Measurements from ENCODE around the gene TSHR. TPM values are rescaled to one million over a fixed set of nuclear protein-coding genes. Genes with fewer than 3 reads are reported as not detected.

Gene TSHR
- total RNA-seq, 1 experiment from 2014 or later = not detected

DNA sequence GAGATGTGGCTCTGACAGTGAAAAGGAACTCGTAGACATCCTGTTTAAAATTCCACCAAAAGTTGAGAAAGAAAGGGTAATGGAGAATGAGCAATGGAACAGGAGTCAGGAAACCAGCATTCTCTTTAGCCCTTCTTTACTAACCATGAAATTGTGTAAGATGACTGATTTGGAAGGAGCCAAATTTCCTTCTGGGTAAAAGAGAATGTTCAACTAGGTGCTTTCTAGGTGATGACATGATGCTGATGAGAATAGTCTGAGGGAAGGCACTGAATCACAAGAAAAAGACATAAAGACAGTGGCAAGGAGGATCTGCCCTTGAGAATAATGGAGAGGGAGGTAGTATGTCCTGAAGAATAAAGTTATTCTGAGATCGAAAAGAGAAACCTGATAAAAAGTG is 2.2 kb downstream of the TSHR start:
- CTCF ChIA-PET = interaction anchor here (2.5 kb wide), 1 partner anchor 30 kb away, joined by 7 read pairs; no protein-coding TSS in a partner anchor
- peaks cover 0 to 4% of the 10 kb centered on the region in 2 experiments; a peak in 1 of 4 replicates for H3K4me1 ChIP-seq (ENCODE audit: control insufficient read depth in 1 of 2, insufficient read depth in 2 of 2, low read length in 2 of 2)
- H3K4me3 ChIP-seq (replicated peaks in 1 of 2; ENCODE audit: low read depth in 1 of 2, low read length in 2 of 2) = no peak overlapping the region
- no peak overlapping the region for H3K27ac ChIP-seq (ENCODE audit: low read depth, low read length)
- no peak for ATAC-seq
- no peaks in the 10 kb centered on the region for H3K9me3 ChIP-seq (ENCODE audit: control insufficient read depth in 1 of 2, insufficient read depth in 1 of 2, low read depth in 1 of 2, low read length in 2 of 2)
- H3K79me2 ChIP-seq (ENCODE audit: insufficient read depth, low read length) = no peaks in the 10 kb centered on the region
- H4K20me1 ChIP-seq (ENCODE audit: insufficient read depth) = no peaks in the 10 kb centered on the region
- no peaks in the 10 kb centered on the region for H3K36me3 ChIP-seq (ENCODE audit: control insufficient read depth in 1 of 2, insufficient read depth in 2 of 2, low read length in 2 of 2)
- BruUV-seq (replicated peaks) = no TSS peak
- H2AFZ ChIP-seq (ENCODE audit: low read depth, low read length, poor library complexity, severe bottlenecking) = no peak overlapping the region
- H3K27me3 ChIP-seq (ENCODE audit: insufficient read depth, low read length) = no peaks in the 10 kb centered on the region
- intact Hi-C loops (cut with micrococcal nuclease) = no loop called here
- POLR2A ChIA-PET = no interaction called here
- RAD21 ChIA-PET (ENCODE audit: low non-redundant PET in 1 of 2, low total read pairs in 2 of 2, uncharacterized antibody in 2 of 2, unreplicated experiment in 2 of 2) = no interaction called here
- no peaks in the 10 kb centered on the region for H3K9me2 ChIP-seq (ENCODE audit: insufficient read depth)
- TF ChIP-seq POLR2AphosphoS5 (IDR thresholded peaks at IDR 0.05; ENCODE audit: low read depth, low read length) = no peak
- no peak overlapping the region for H3K4me2 ChIP-seq (ENCODE audit: low read length)
- H3K9ac ChIP-seq (ENCODE audit: low read length) = no peak overlapping the region
- no peak for DNase-seq (ENCODE audit: low read depth, low spot score)

DNA sequence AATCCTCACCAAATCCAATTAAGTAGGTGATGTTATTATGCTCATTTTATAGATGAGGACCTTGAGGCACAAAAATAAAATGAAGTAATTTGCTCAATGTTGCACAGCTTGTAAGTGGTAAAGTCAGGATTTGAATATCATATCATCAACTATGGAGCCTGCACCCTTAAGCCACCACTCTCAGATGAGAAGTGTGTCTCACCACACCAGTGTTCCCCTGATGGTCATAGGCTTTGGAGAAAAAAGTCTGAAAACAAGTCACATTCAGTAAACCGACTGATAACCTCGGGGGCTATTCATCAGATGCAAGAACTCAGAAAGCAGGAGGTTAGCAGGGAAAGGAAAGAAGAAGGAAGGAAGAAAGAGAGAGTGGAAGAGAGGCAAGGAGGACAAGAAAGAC is 2.8 kb downstream of the TSHR start:
- H3K9me3 ChIP-seq (ENCODE audit: control insufficient read depth in 1 of 2, insufficient read depth in 1 of 2, low read depth in 1 of 2, low read length in 2 of 2) = no peaks in the 10 kb centered on the region
- H3K79me2 ChIP-seq (ENCODE audit: insufficient read depth, low read length) = no peaks in the 10 kb centered on the region
- H4K20me1 ChIP-seq (ENCODE audit: insufficient read depth) = no peaks in the 10 kb centered on the region
- ATAC-seq (no peak), DNase-seq (ENCODE audit: low read depth, low spot score) (no peak)
- H3K4me3 ChIP-seq (replicated peaks in 1 of 2; ENCODE audit: low read depth in 1 of 2, low read length in 2 of 2) = no peak overlapping the region
- no TSS peak for BruUV-seq (replicated peaks)
- no peaks in the 10 kb centered on the region for H3K36me3 ChIP-seq (ENCODE audit: control insufficient read depth in 1 of 2, insufficient read depth in 2 of 2, low read length in 2 of 2)
- no peaks in the 10 kb centered on the region for H3K9me2 ChIP-seq (ENCODE audit: insufficient read depth)
- no peak overlapping the region for H3K4me2 ChIP-seq (ENCODE audit: low read length)
- H3K27me3 ChIP-seq (ENCODE audit: insufficient read depth, low read length) = no peaks in the 10 kb centered on the region
- no peak overlapping the region for H3K27ac ChIP-seq (ENCODE audit: low read depth, low read length)
- ChIA-PET RAD21 (ENCODE audit: low non-redundant PET in 1 of 2, low total read pairs in 2 of 2, uncharacterized antibody in 2 of 2, unreplicated experiment in 2 of 2) (no interaction called here), POLR2A (no interaction called here), CTCF (interaction anchor here (2.5 kb wide), 1 partner anchor 29 kb away, joined by 7 read pairs; no protein-coding TSS in a partner anchor)
- no peak overlapping the region for H3K9ac ChIP-seq (ENCODE audit: low read length)
- H3K4me1 ChIP-seq (ENCODE audit: control insufficient read depth in 1 of 2, insufficient read depth in 2 of 2, low read length in 2 of 2) = peaks cover 0 to 4% of the 10 kb centered on the region in 2 experiments; a peak in 1 of 4 replicates
- no peak overlapping the region for H2AFZ ChIP-seq (ENCODE audit: low read depth, low read length, poor library complexity, severe bottlenecking)
- intact Hi-C loops (cut with micrococcal nuclease) = no loop called here
- TF ChIP-seq, protein P1, sequence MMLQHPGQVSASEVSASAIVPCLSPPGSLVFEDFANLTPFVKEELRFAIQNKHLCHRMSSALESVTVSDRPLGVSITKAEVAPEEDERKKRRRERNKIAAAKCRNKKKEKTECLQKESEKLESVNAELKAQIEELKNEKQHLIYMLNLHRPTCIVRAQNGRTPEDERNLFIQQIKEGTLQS (IDR thresholded peaks at IDR 0.05) = no peak
- TF ChIP-seq CBX3 (IDR thresholded peaks at IDR 0.05; ENCODE audit: low read depth) = no peak
- no peak for TF ChIP-seq JUND (IDR thresholded peaks at IDR 0.05)
- no peak for TF ChIP-seq POLR2A (IDR thresholded peaks at IDR 0.05; ENCODE audit: borderline replicate concordance, extremely low read depth, insufficient read depth, insufficient read length)
- TF ChIP-seq SIN3A (IDR thresholded peaks at IDR 0.05; ENCODE audit: low read depth) = no peak
- TF ChIP-seq EZH2phosphoT487 (IDR thresholded peaks at IDR 0.05; ENCODE audit: borderline replicate concordance) = no peak
- no peak for TF ChIP-seq YY1 (IDR thresholded peaks at IDR 0.05; ENCODE audit: extremely low read depth, insufficient replicate concordance, low read depth, low read length)
- TF ChIP-seq EZH2 (IDR thresholded peaks at IDR 0.05) = no peak

All from HCT116 (cell line).